Epithelial cell of prostate (primary cell): ENCODE results near the gene ITGA8.
"Not testable (repeated sequence)": the region's sequence is repeated elsewhere in the genome, so short reads cannot be mapped to it uniquely, and the experiment has no call there.

Experiments used
- DNase-seq: peaks from one replicate; pipeline ENCODE4 v3.0.0-alpha.2; 2011; ENCODE audit warnings: low read depth, low spot score
- H3K27ac ChIP-seq: fragments of 450-650 bp; 2 replicates; pipeline ENCODE4 v1.5.1; 2017; ENCODE audit warnings: mild to moderate bottlenecking

Gene ITGA8

GRCh38 chr10:15700078-15700674, 19.5 kb downstream of the ITGA8 start:
- no peak for DNase-seq
- H3K27ac ChIP-seq: no peak overlapping the region

- no peak for DNase-seq
- no peak overlapping the region for H3K27ac ChIP-seq
These were observed 23.9 kb downstream of the ITGA8 start for GRCh38 chr10:15695852-15696251.

- no peak for DNase-seq
- no peak overlapping the region for H3K27ac ChIP-seq
These were observed 29.7 kb downstream of the ITGA8 start for GRCh38 chr10:15690031-15690430.

- DNase-seq: no peak
- no peak overlapping the region for H3K27ac ChIP-seq
These were observed 35.0 kb downstream of the ITGA8 start for GRCh38 chr10:15684768-15685167.

GRCh38 chr10:15681076-15681475, 38.6 kb downstream of the ITGA8 start:
- DNase-seq: no peak
- no peak overlapping the region for H3K27ac ChIP-seq

- no peak for DNase-seq
- no peak overlapping the region for H3K27ac ChIP-seq
These were observed 40.9 kb downstream of the ITGA8 start for GRCh38 chr10:15678851-15679250.

GRCh38 chr10:15672469-15672868, 47.3 kb downstream of the ITGA8 start:
- no peak overlapping the region for H3K27ac ChIP-seq
- no peak for DNase-seq

- H3K27ac ChIP-seq: no peak overlapping the region
- no peak for DNase-seq
These were observed 48.8 kb downstream of the ITGA8 start for GRCh38 chr10:15670880-15671279.

GRCh38 chr10:15661574-15661973, 58.1 kb downstream of the ITGA8 start:
- no peak overlapping the region for H3K27ac ChIP-seq
- DNase-seq: no peak

GRCh38 chr10:15660990-15661389, 58.7 kb downstream of the ITGA8 start:
- no peak for DNase-seq
- no peak overlapping the region for H3K27ac ChIP-seq

GRCh38 chr10:15658069-15658702, 61.5 kb downstream of the ITGA8 start:
- no peak overlapping the region for H3K27ac ChIP-seq
- no peak for DNase-seq

- DNase-seq: no peak
- no peak overlapping the region for H3K27ac ChIP-seq
These were observed 67.0 kb downstream of the ITGA8 start for GRCh38 chr10:15652757-15653156.

GRCh38 chr10:15652117-15652516, 67.6 kb downstream of the ITGA8 start:
- DNase-seq: no peak
- H3K27ac ChIP-seq: no peak overlapping the region

- no peak for DNase-seq
- no peak overlapping the region for H3K27ac ChIP-seq
These were observed 68.5 kb downstream of the ITGA8 start for GRCh38 chr10:15651175-15651574.

- no peak for DNase-seq
- no peak overlapping the region for H3K27ac ChIP-seq
These were observed 77.6 kb downstream of the ITGA8 start for GRCh38 chr10:15642095-15642494.

GRCh38 chr10:15640536-15641085, 79.1 kb downstream of the ITGA8 start:
- H3K27ac ChIP-seq: no peak overlapping the region
- no peak for DNase-seq

GRCh38 chr10:15636446-15636845, 83.3 kb downstream of the ITGA8 start:
- no peak for DNase-seq
- no peak overlapping the region for H3K27ac ChIP-seq

GRCh38 chr10:15632456-15633091, 87.1 kb downstream of the ITGA8 start:
- no peak for DNase-seq
- no peak overlapping the region for H3K27ac ChIP-seq

GRCh38 chr10:15631205-15631604, 88.5 kb downstream of the ITGA8 start:
- not testable (repeated sequence) for H3K27ac ChIP-seq, DNase-seq

GRCh38 chr10:15630353-15630752, 89.4 kb downstream of the ITGA8 start:
- no peak for DNase-seq
- H3K27ac ChIP-seq: no peak overlapping the region

GRCh38 chr10:15627617-15628196, 92.0 kb downstream of the ITGA8 start:
- H3K27ac ChIP-seq: no peak overlapping the region
- DNase-seq: no peak
